GM21786 (cell line): ENCODE results near the gene UBC.

Source experiments
- ATAC-seq: cut with Tn5 transposase; IDR thresholded peaks from one replicate; pipeline ENCODE4 v1.9.1; 2021; ENCODE audit not compliant: unreplicated experiment

Gene UBC

GRCh38 chr12:124866195-124866882 lies 48.1 kb downstream of the UBC start:
- ATAC-seq = no peak

- no peak for ATAC-seq
Measured at GRCh38 chr12:124865728-124866127, 48.7 kb downstream of the UBC start.

- no peak for ATAC-seq
Measured at GRCh38 chr12:124864326-124864752, 50.1 kb downstream of the UBC start.

GRCh38 chr12:124863416-124864325 lies 50.8 kb downstream of the UBC start, which contains the start of gene SCARB1:
TSS of gene SCARB1 (minus strand) at chr12:124863864. CDS start at chr12:124863720, 144 bp downstream.
- ATAC-seq = peak; percentile 55

GRCh38 chr12:124862768-124863415 lies 51.6 kb downstream of the UBC start:
- peak; percentile 20 for ATAC-seq

GRCh38 chr12:124861898-124862676 lies 52.4 kb downstream of the UBC start:
- peak; percentile 31 for ATAC-seq
